ENCODE results near the gene DUSP2.
"Not testable (repeated sequence)": the region's sequence is repeated elsewhere in the genome, so short reads cannot be mapped to it uniquely, and the experiment has no call there.

Gene DUSP2

GRCh38 chr2:96144481-96145035, 682 bp downstream of the DUSP2 start:
- H3K36me3 ChIP-seq, result peaks cover 12 to 27% (median 24%) of the 10 kb centered on the region in 11 experiments; a peak in 20 of 22 replicates
- no peaks in the 10 kb centered on the region for H3K9me3 ChIP-seq (replicated peaks in 1 of 11)
- peak overlapping the region; percentile 81 to 98 (median 91) for H3K9ac ChIP-seq
- H3K4me2 ChIP-seq, result peak overlapping the region; percentile 81 to 99 (median 98)
- no peak for TF ChIP-seq Cebpa-rat (IDR thresholded peaks at IDR 0.05)
- peak overlapping the region; percentile 71 to 98 (median 86) for H3K4me3 ChIP-seq
- H3K27me3 ChIP-seq, result no peaks in the 10 kb centered on the region
- H3K27ac ChIP-seq, result peak overlapping the region; percentile 69 to 94 (median 92)
- H4K20me1 ChIP-seq, result peaks cover 16 to 43% (median 29%) of the 10 kb centered on the region in 11 experiments; a peak in 21 of 22 replicates
- H3K4me1 ChIP-seq, result peaks cover 66 to 84% (median 78%) of the 10 kb centered on the region in 10 experiments

- Histone ChIP-seq H3K4me1 (peaks cover 60 to 81% (median 73%) of the 10 kb centered on the region in 10 experiments), H3K9me3 (replicated peaks in 1 of 11) (no peaks in the 10 kb centered on the region), H3K4me3 (peak overlapping the region; percentile 71 to 98 (median 86)), H4K20me1 (peaks cover 16 to 43% (median 30%) of the 10 kb centered on the region in 11 experiments; a peak in 21 of 22 replicates), H3K27ac (peak overlapping the region; percentile 69 to 94 (median 92); a peak in 19 of 22 replicates), H3K9ac (peak overlapping the region; percentile 81 to 98 (median 91)), H3K4me2 (peak overlapping the region; percentile 81 to 99 (median 98)), H3K36me3 (peaks cover 12 to 27% (median 24%) of the 10 kb centered on the region in 11 experiments; a peak in 20 of 22 replicates), H3K27me3 (no peaks in the 10 kb centered on the region)
- TF ChIP-seq Cebpa-rat (IDR thresholded peaks at IDR 0.05), result no peak
Measured at GRCh38 chr2:96143848-96144480, 1.3 kb downstream of the DUSP2 start.

GRCh38 chr2:96143231-96143847, 1.9 kb downstream of the DUSP2 start:
- peak overlapping the region; percentile 81 to 98 (median 91); a peak in 21 of 22 replicates for H3K9ac ChIP-seq
- peak overlapping the region in 6 of 11 experiments; percentile 4 to 94 (median 33); a peak in 5 of 22 replicates for H3K27ac ChIP-seq
- H3K4me3 ChIP-seq, result peak overlapping the region; percentile 71 to 98 (median 86)
- H3K36me3 ChIP-seq, result peaks cover 12 to 27% (median 24%) of the 10 kb centered on the region in 11 experiments; a peak in 20 of 22 replicates
- peak overlapping the region; percentile 81 to 99 (median 98) for H3K4me2 ChIP-seq
- TF ChIP-seq Cebpa-rat (IDR thresholded peaks at IDR 0.05), result no peak
- peaks cover 16 to 43% (median 30%) of the 10 kb centered on the region in 11 experiments; a peak in 21 of 22 replicates for H4K20me1 ChIP-seq
- no peaks in the 10 kb centered on the region for H3K9me3 ChIP-seq (replicated peaks in 1 of 11)
- H3K27me3 ChIP-seq, result no peaks in the 10 kb centered on the region
- peaks cover 54 to 74% (median 66%) of the 10 kb centered on the region in 10 experiments for H3K4me1 ChIP-seq

- peak overlapping the region in 2 of 11 experiments; percentile 3 to 28; a peak in 1 of 22 replicates for H3K27ac ChIP-seq
- H3K4me1 ChIP-seq, result peaks cover 45 to 66% (median 59%) of the 10 kb centered on the region in 10 experiments
- peak overlapping the region; percentile 81 to 99 (median 98) for H3K4me2 ChIP-seq
- peaks cover 16 to 43% (median 31%) of the 10 kb centered on the region in 11 experiments; a peak in 21 of 22 replicates for H4K20me1 ChIP-seq
- H3K27me3 ChIP-seq, result no peaks in the 10 kb centered on the region
- peaks cover 12 to 27% (median 24%) of the 10 kb centered on the region in 11 experiments; a peak in 20 of 22 replicates for H3K36me3 ChIP-seq
- H3K9ac ChIP-seq, result peak overlapping the region in 7 of 11 experiments; percentile 86 to 98 (median 92); a peak in 12 of 22 replicates
- H3K9me3 ChIP-seq (replicated peaks in 1 of 11), result no peaks in the 10 kb centered on the region
- peak overlapping the region in 9 of 10 experiments; percentile 71 to 98 (median 86); a peak in 13 of 20 replicates for H3K4me3 ChIP-seq
- no peak for TF ChIP-seq Cebpa-rat (IDR thresholded peaks at IDR 0.05)
Measured at GRCh38 chr2:96142217-96143113, 2.8 kb downstream of the DUSP2 start.

- peaks cover 12 to 27% (median 24%) of the 10 kb centered on the region in 11 experiments; a peak in 20 of 22 replicates for H3K36me3 ChIP-seq
- not testable (repeated sequence) for H3K9me3 ChIP-seq (replicated peaks in 1 of 11); H3K9ac ChIP-seq; H3K4me3 ChIP-seq; H3K27ac ChIP-seq; H3K27me3 ChIP-seq
- H3K4me2 ChIP-seq, result peak overlapping the region in 10 of 11 experiments; percentile 9 to 99 (median 93); a peak in 13 of 22 replicates
- H4K20me1 ChIP-seq, result peaks cover 16 to 43% (median 31%) of the 10 kb centered on the region in 11 experiments; a peak in 21 of 22 replicates
- peaks cover 36 to 62% (median 52%) of the 10 kb centered on the region in 10 experiments for H3K4me1 ChIP-seq
- TF ChIP-seq Cebpa-rat (IDR thresholded peaks at IDR 0.05), result peak in 1 of 11 experiments; percentile 3; a peak in 1 of 22 replicates
Measured at GRCh38 chr2:96141624-96141967, 3.6 kb downstream of the DUSP2 start.

GRCh38 chr2:96140941-96141623, 4.2 kb downstream of the DUSP2 start:
- TF ChIP-seq Cebpa-rat (IDR thresholded peaks at IDR 0.05), result peak in 1 of 11 experiments; percentile 37; a peak in 1 of 22 replicates
- H3K4me1 ChIP-seq, result peaks cover 31 to 62% (median 49%) of the 10 kb centered on the region in 10 experiments
- H4K20me1 ChIP-seq, result peaks cover 16 to 43% (median 31%) of the 10 kb centered on the region in 11 experiments; a peak in 21 of 22 replicates
- H3K36me3 ChIP-seq, result peaks cover 12 to 27% (median 24%) of the 10 kb centered on the region in 11 experiments; a peak in 20 of 22 replicates
- H3K9ac ChIP-seq, result peak overlapping the region in 1 of 11 experiments; percentile 44; a peak in 1 of 22 replicates
- H3K27ac ChIP-seq, result no peak overlapping the region
- no peaks in the 10 kb centered on the region for H3K27me3 ChIP-seq
- H3K4me2 ChIP-seq, result peak overlapping the region in 9 of 11 experiments; percentile 9 to 99 (median 93); a peak in 16 of 22 replicates
- no peak overlapping the region for H3K4me3 ChIP-seq
- H3K9me3 ChIP-seq (replicated peaks in 1 of 11), result no peaks in the 10 kb centered on the region

GRCh38 chr2:96139181-96139758, 6.0 kb downstream of the DUSP2 start:
- H3K27ac ChIP-seq, result no peak overlapping the region
- TF ChIP-seq Cebpa-rat (IDR thresholded peaks at IDR 0.05), result no peak
- no peak overlapping the region for H3K4me2 ChIP-seq

More at GRCh38 chr2:96139181-96139758, 6.0 kb downstream of the DUSP2 start:
- H3K9me3 ChIP-seq (replicated peaks in 1 of 11), result no peaks in the 10 kb centered on the region
- no peak overlapping the region for H3K4me3 ChIP-seq
- no peaks in the 10 kb centered on the region for H3K27me3 ChIP-seq
- no peak overlapping the region for H3K9ac ChIP-seq
- peaks cover 15 to 35% (median 24%) of the 10 kb centered on the region in 11 experiments; a peak in 21 of 22 replicates for H4K20me1 ChIP-seq
- H3K36me3 ChIP-seq, result peaks cover 12 to 27% (median 24%) of the 10 kb centered on the region in 11 experiments; a peak in 20 of 22 replicates
- peaks cover 23 to 62% (median 38%) of the 10 kb centered on the region in 10 experiments for H3K4me1 ChIP-seq

All from BLaER1 treated with 17β-estradiol and CSF1 and Interleukin-3, amounts not matched to agents 10 nM and 100 nM (cell line).